Activated T-helper 1 cell treated with anti-CD3 and anti-CD28 coated beads, Interleukin-2, amount 50 U/mL, for 16 hours (primary cell): ENCODE results near the gene DIAPH2.
"Not testable (repeated sequence)": the region's sequence is repeated elsewhere in the genome, so short reads cannot be mapped to it uniquely, and the experiment has no call there.

ENCODE experiments used
- DNase-seq, 2 donors: peaks; one replicate each; pipeline ENCODE4 v3.0.0-alpha.2; 2020; ENCODE audit warnings: low read depth in 1 of 2, low spot score in 1 of 2

Gene DIAPH2

GRCh38 chrX:96820935-96821334, 136.3 kb downstream of the DIAPH2 start:
- DNase-seq = no peak

GRCh38 chrX:96824166-96824565, 139.5 kb downstream of the DIAPH2 start:
- DNase-seq = no peak

GRCh38 chrX:96833333-96833732, 148.7 kb downstream of the DIAPH2 start:
- no peak for DNase-seq

- DNase-seq = no peak
Observed at GRCh38 chrX:96834137-96834536, 149.5 kb downstream of the DIAPH2 start.

GRCh38 chrX:96835660-96836289, 151.1 kb downstream of the DIAPH2 start:
- DNase-seq = no peak

GRCh38 chrX:96837808-96838207, 153.2 kb downstream of the DIAPH2 start:
- DNase-seq = no peak

GRCh38 chrX:96838537-96838936, 153.9 kb downstream of the DIAPH2 start:
- no peak for DNase-seq

- DNase-seq = no peak
Observed at GRCh38 chrX:96841325-96841724, 156.7 kb downstream of the DIAPH2 start.

- not testable (repeated sequence) for DNase-seq
Observed at GRCh38 chrX:96841866-96842265, 157.2 kb downstream of the DIAPH2 start.

- no peak for DNase-seq
Observed at GRCh38 chrX:96843566-96843965, 158.9 kb downstream of the DIAPH2 start.

GRCh38 chrX:96846841-96847240, 162.2 kb downstream of the DIAPH2 start:
- DNase-seq = no peak

- DNase-seq = not testable (repeated sequence)
Observed at GRCh38 chrX:96859422-96859821, 174.8 kb downstream of the DIAPH2 start.

- DNase-seq = no peak
Observed at GRCh38 chrX:96861218-96861617, 176.6 kb downstream of the DIAPH2 start.

GRCh38 chrX:96861661-96862060, 177.0 kb downstream of the DIAPH2 start:
- no peak for DNase-seq

- DNase-seq = no peak
Observed at GRCh38 chrX:96883608-96884007, 199.0 kb downstream of the DIAPH2 start, which contains the start of gene RPA4. RPA4 (plus strand) TSS chrX:96883908; CDS start chrX:96884311, 403 bp downstream.

GRCh38 chrX:96884027-96884426, 199.4 kb downstream of the DIAPH2 start:
- DNase-seq = no peak

- no peak for DNase-seq
Observed at GRCh38 chrX:96889726-96890125, 205.1 kb downstream of the DIAPH2 start.

- DNase-seq = no peak
Observed at GRCh38 chrX:96906741-96907140, 222.1 kb downstream of the DIAPH2 start.

GRCh38 chrX:96907516-96908272, 223.1 kb downstream of the DIAPH2 start:
- DNase-seq = no peak

GRCh38 chrX:96909291-96909690, 224.6 kb downstream of the DIAPH2 start:
- no peak for DNase-seq

GRCh38 chrX:96918864-96919263, 234.2 kb downstream of the DIAPH2 start:
- DNase-seq = no peak

GRCh38 chrX:96919672-96920071, 235.0 kb downstream of the DIAPH2 start:
- DNase-seq = no peak

GRCh38 chrX:96924581-96924980, 239.9 kb downstream of the DIAPH2 start:
- no peak for DNase-seq
